Measurements from ENCODE around the gene OR51I1.

Gene OR51I1

DNA sequence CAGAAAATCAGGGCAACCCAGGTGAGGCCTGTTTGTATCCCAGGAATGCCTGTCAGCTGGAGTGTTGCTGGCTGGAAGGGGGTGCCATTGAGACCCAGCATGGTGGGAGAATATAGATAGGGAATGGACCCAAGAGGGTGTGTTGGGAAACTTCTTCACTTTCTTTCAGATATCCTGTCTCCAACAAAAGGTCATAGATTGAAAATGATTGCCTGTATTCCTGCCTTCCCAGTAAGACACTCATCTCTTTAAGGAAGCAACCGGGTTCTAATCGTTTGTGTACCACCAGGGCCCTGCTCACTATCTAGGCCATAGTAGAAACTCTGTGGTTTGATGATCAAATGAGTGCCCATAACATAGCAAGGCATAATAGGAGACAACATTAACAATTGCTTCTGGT, at the start of gene OR51I1:
TSS of gene OR51I1 (minus strand) at position 101 of the 400 bp plus-strand sequence. CDS start at position 101, 0 bp downstream.
- no peak for DNase-seq (ENCODE audit: low read depth in 1 of 2, low spot score in 1 of 2)

DNA sequence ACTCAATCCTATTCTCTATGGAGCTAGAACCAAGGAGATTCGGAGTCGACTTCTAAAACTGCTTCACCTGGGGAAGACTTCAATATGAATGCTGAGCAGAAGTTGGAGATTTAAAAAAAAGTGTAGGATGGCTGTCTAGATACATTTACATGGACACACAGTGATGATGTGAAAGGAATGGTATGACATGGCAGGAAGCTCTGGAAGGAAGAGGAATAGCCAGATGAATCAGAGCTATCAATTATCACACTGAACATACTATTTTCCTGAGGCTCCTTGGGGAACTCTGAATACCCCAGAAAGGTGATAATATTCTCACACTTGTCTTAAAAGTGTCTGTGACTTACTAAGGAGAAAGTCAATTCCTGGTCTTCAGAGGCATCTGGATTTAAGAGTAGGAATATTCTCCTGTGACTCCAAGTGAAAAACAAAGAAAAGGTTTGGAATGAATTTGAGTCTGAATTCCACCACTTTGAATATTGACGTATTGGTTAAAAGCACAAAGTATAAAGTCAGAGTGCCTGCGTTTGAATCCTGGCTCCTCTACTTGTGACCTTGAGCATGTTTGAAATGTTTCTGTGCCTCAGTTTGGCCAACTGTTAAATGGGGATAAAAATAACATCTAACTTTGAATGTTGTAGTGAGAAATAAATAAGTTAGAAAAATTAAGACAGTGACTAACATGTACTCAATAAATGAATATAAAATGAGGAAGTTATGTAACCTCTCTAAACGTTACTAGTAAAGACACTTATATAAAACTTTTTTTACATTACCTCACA, 48.5 kb upstream of the OR51I1 start:
- no peak for DNase-seq (ENCODE audit: low read depth in 1 of 2, low spot score in 1 of 2)

GRCh38 chr11:5488798-5489399, 47.6 kb upstream of the OR51I1 start:
- DNase-seq (ENCODE audit: low read depth in 1 of 2, low spot score in 1 of 2) = no peak

DNA sequence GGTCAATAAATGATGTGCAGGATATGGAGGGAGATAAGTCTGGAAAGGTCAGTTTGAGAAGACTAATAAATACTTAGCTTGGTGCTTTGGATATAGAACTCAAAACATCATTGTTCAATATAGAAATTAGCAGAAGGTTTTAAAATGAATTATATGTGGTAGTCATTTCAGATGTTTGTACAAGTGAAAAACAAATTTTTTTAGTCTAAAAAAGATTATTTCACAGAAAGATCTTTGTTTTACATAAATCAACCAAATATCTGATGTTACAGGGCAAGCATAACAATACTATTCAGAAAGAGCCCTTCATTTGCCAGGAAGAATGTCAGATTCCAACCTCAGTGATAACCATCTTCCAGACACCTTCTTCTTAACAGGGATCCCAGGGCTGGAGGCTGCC, 47.1 kb upstream of the OR51I1 start, which contains the start of gene OR52D1:
TSS of gene OR52D1 (plus strand) at position 301 of the 400 bp plus-strand sequence. CDS start at position 323, 22 bp downstream.
- DNase-seq (ENCODE audit: low read depth in 1 of 2, low spot score in 1 of 2) = no peak

DNA sequence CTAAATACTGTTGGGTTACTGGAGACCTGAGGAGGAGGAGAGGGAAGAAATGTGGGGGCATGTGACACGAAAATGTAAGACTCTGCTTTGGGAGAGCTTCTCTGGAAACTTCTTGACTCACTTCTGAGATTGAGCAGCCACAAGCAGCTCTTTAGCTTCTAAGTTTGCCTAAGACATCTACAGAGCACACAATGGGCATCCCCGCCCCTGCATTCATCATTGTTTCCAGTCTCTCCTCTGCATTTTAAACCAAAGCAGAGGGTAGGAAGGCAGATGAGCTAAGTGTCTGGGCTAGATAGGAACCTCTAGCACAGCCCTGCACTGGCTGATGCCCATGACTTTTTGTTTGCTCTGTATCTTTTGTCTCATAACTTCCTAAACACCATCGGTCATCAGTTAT, 45.1 kb upstream of the OR51I1 start:
- no peak for DNase-seq (ENCODE audit: low read depth in 1 of 2, low spot score in 1 of 2)

DNA sequence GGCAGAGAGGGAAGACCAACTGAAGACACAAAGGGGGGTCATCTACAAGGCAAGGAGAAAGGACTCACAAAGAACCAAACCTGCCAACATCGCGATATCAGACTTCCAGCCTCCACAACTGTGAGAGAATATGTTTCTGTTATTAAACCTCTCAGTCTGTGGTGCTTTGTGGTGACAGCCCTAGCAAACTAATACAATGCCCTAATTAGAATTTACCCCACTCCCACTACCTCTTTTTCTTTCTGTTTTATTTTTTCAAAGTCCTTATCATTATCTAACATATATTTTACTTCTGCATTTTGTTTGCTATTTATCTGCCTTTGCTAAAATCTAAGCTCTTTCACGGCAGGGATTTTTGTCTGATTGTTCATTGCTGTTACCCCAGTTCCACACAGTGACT, 44.7 kb upstream of the OR51I1 start:
- no peak for DNase-seq (ENCODE audit: low read depth in 1 of 2, low spot score in 1 of 2)

DNA sequence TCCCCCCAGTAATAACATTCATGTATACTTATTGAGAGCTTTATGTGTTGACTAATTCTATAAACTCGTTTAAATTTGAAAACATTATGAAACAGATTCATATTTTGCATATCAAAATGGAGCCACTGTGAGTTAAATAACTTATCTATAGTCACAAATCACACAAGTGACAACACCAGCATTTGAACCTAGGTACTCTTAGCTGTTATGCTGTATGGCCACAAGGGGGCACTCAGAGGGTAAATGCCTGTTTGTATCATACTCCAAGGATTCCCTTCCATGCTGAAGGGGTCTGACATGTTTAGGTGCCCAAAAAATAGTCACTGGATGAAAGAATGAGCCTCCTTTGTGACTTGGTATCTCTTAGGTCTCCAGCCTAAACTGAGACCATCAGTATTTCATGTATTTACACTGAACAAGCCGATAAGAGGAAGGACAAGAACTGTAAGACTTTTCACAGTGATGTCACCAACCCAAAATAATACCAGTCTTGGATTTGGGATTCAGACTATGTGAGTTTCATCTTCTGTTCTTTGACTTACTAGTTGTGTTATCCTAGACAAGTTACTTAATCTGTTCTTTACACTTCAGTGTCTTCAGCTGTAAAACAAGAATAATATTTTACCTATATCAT, 35.0 kb upstream of the OR51I1 start:
- peak in 1 of 2 donors; percentile 20 for DNase-seq (ENCODE audit: low read depth in 1 of 2, low spot score in 1 of 2)

- no peak for DNase-seq (ENCODE audit: low read depth in 1 of 2, low spot score in 1 of 2)
Measured at GRCh38 chr11:5473921-5474320, 32.6 kb upstream of the OR51I1 start.

- DNase-seq (ENCODE audit: low read depth in 1 of 2, low spot score in 1 of 2) = no peak
Measured at GRCh38 chr11:5467527-5467926, 26.2 kb upstream of the OR51I1 start.

DNA sequence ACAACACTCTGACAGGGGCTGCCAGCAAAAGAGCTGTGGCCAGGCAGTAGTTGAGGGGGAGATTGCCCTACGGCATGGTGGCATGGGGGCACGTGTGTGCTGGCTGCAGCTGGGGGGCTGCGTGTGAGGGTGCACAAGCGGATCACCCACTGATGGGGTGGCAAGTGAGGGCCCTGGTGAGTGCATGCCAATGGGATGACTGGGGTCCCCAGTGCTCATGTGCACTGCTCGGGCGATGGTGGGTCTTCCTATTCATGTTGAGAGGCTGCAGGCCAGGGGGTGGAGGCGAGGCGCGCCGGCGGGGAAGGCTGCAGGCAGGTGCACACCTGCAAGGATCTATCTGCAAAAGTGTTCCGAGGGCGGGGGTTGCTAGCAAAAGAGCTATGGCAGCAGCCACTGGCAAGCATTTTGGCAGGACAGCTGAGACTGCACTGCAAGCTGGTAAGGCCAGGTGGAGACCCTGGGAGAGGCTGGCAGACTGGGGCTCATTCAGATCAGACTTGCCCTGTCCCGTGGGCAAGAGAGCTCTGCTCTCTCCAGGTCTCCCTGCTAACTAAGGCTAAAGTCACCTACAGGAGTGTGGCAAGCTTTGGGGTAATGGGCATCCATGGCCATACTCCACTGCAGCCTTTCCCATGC, 19.8 kb upstream of the OR51I1 start:
- no peak for DNase-seq (ENCODE audit: low read depth in 1 of 2, low spot score in 1 of 2)

DNA sequence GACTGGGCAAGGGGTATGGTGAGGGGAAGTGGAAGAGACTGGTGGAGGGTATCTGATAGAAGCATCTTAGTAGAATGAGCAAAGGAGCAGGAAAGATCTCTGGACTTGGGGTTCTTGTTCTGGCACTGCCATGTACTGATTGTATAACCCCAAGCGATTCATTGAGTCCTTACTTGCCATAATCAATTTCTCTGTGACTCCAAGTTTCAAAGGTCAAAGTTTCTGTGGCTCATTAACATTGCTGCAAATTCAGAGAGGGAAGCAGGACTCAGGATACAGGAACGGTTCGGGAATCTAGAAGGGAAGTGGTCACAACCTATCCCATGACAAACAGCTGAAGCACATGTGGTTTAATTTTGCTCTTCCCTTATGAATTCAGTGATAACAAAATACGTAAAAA, 8.1 kb upstream of the OR51I1 start:
- DNase-seq (ENCODE audit: low read depth in 1 of 2, low spot score in 1 of 2) = no peak

GRCh38 chr11:5449023-5449422, 7.7 kb upstream of the OR51I1 start, which contains the start of gene OR51I2:
Gene OR51I2 (plus strand): TSS chr11:5449323. CDS start chr11:5453489, 4,166 bp downstream.
- no peak for DNase-seq (ENCODE audit: low read depth in 1 of 2, low spot score in 1 of 2)

GRCh38 chr11:5443835-5444393, 2.6 kb upstream of the OR51I1 start:
- DNase-seq (ENCODE audit: low read depth in 1 of 2, low spot score in 1 of 2) = no peak

- no peak for DNase-seq (ENCODE audit: low read depth in 1 of 2, low spot score in 1 of 2)
Measured at GRCh38 chr11:5423131-5423530, 18.2 kb downstream of the OR51I1 start.

DNA sequence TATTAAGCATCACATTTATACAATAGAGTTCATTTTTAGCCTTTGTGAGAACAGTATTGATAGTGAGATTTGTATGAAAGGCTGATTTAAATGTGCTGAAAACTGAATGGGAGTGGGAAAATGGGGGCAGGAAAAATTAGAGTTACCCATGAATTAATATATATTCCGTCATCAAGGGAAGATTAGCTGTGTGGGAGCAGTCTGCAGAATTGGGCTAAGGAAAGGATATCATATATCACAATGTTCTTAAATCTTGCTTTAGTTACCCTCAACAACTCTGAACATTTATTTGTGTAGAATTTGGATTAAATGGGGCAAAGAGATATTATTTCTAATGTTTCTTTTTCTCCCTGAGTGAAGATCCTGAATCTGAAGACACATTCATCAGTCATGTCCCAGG, 19.5 kb downstream of the OR51I1 start, which contains the start of gene OR51Q1:
TSS of gene OR51Q1 (plus strand) at position 301 of the 400 bp plus-strand sequence. CDS start at position 391, 90 bp downstream.
- no peak for DNase-seq (ENCODE audit: low read depth in 1 of 2, low spot score in 1 of 2)

DNA sequence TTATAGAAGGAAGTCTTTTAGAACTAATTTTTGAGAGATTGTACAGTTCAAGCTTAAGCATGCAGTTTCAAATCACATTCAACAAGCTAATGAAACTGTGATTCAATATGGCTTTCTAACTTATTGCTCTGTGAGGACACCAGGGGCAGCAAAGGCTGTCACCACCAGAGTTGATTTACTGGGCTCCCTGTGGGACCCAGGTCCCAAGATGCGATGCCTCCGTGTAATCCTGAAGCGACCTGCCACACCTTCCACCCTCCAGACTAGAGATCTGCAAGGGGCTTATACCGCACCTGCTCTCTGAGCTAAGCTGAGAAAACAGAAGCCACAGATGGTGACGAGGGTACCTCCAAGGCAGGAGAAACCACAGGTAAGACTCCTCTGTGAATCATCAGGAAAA, 20.3 kb downstream of the OR51I1 start:
- no peak for DNase-seq (ENCODE audit: low read depth in 1 of 2, low spot score in 1 of 2)

GRCh38 chr11:5405173-5405572, 36.1 kb downstream of the OR51I1 start:
- DNase-seq (ENCODE audit: low read depth in 1 of 2, low spot score in 1 of 2) = no peak

DNA sequence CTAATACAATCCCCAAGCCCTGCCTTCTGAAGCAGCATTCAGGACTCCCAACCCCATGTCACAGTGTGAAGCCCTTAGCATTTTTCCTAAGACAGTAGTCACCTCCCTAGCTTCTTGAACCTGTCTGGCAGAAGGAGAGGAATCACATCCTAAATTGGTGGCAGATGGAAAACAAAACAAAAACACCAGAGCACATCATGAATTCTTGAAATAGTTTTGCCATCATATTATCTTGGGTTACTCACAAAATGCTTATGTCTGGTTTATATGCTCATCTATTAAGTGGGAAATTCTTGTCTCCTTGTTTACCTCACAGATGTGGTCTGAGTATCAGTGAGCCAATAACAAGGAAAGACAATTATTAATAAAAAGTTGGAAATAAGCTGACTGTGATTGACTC, 42.4 kb downstream of the OR51I1 start:
- DNase-seq (ENCODE audit: low read depth in 1 of 2, low spot score in 1 of 2) = no peak

DNA sequence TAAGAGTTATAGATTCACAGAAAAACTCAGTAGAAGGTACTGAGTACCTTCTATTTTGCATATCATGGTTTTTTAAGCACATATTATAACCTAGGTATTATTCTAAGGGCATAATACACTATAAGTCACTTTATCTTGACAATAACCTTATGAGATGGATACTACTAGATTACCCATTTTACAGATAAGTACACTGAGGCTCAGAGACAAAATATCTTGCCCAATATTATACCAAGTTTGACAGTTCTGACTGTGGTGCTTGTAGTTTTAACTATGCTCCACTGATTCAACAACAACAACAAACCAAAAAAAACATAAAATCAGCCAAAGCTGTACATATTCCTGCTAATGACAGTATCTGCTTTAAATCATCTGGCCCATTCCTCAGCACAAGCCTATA, 47.2 kb downstream of the OR51I1 start:
- no peak for DNase-seq (ENCODE audit: low read depth in 1 of 2, low spot score in 1 of 2)

Data from activated CD4-positive, alpha-beta T cell treated with anti-CD3 and anti-CD28 coated beads, Interleukin-2, amount 50 U/mL, for 24 hours (primary cell).